Neural progenitor cell (in vitro differentiated cells): ENCODE results near the gene TNFRSF19. TPM values are rescaled to one million over a fixed set of nuclear protein-coding genes. Genes with fewer than 3 reads are reported as not detected.

Experiments used
- DNase-seq: peaks from one replicate; pipeline ENCODE4 v3.0.0-alpha.2; 2016; ENCODE audit warnings: low spot score
- H2AFZ ChIP-seq: fragments of 200-600 bp; sonication (generic); replicated peaks from 2 replicates; pipeline ENCODE4 v1.6.1; 2016; ENCODE audit warnings: antibody characterized with exemption
- H3F3A ChIP-seq: fragments of 200-600 bp; sonication (generic); 2 replicates; pipeline ENCODE4 v1.6.1; 2016; ENCODE audit warnings: antibody characterized with exemption, low read depth
- H3K27ac ChIP-seq: fragments of 200-600 bp; sonication (generic); 2 replicates; pipeline ENCODE4 v1.5.1; 2016; ENCODE audit warnings: mild to moderate bottlenecking
- H3K27me3 ChIP-seq: fragments of 200-600 bp; sonication (generic); 2 replicates; pipeline ENCODE4 v1.6.1; 2016; ENCODE audit warnings: mild to moderate bottlenecking, moderate library complexity
- H3K36me3 ChIP-seq: fragments of 200-600 bp; sonication (generic); 2 replicates; pipeline ENCODE4 v1.5.1; 2016
- H3K4me1 ChIP-seq: fragments of 200-600 bp; sonication (generic); 2 replicates; pipeline ENCODE4 v1.6.1; 2016; ENCODE audit warnings: mixed run types
- H3K4me2 ChIP-seq: fragments of 200-600 bp; sonication (generic); 2 replicates; pipeline ENCODE4 v1.6.1; 2016
- H3K4me3 ChIP-seq: fragments of 200-600 bp; sonication (generic); 2 replicates; pipeline ENCODE4 v1.5.1; 2016
- H3K79me2 ChIP-seq: fragments of 200-600 bp; sonication (generic); 2 replicates; pipeline ENCODE4 v1.6.1; 2016; ENCODE audit warnings: low read depth
- H3K9ac ChIP-seq: fragments of 200-600 bp; sonication (generic); 2 replicates; pipeline ENCODE4 v1.6.1; 2016
- H3K9me3 ChIP-seq: fragments of 200-600 bp; sonication (generic); 2 replicates; pipeline ENCODE4 v1.5.1; 2016; ENCODE audit warnings: low read depth
- H4K20me1 ChIP-seq: fragments of 200-600 bp; sonication (generic); 2 replicates; pipeline ENCODE4 v1.6.1; 2016; ENCODE audit warnings: low read depth
- H3K27ac Mint-ChIP-seq: 3 replicates; pipeline ENCODE4 v1.8.0; 2021; ENCODE audit warnings: mixed read lengths
- H3K27me3 Mint-ChIP-seq: 2 replicates; pipeline ENCODE4 v1.8.0; 2022; ENCODE audit warnings: low read depth, mild to moderate bottlenecking, inconsistent platforms, moderate library complexity, mixed read lengths; ENCODE audit not compliant: insufficient read depth
- H3K36me3 Mint-ChIP-seq: 3 replicates; pipeline ENCODE4 v1.8.0; 2021; ENCODE audit warnings: mixed read lengths
- H3K4me1 Mint-ChIP-seq: 3 replicates; pipeline ENCODE4 v1.8.0; 2021; ENCODE audit warnings: mixed read lengths
- H3K4me3 Mint-ChIP-seq: 3 replicates; pipeline ENCODE4 v1.8.0; 2021; ENCODE audit warnings: mild to moderate bottlenecking, moderate library complexity, mixed read lengths
- H3K9me3 Mint-ChIP-seq: 3 replicates; pipeline ENCODE4 v1.8.0; 2020; ENCODE audit warnings: mixed read lengths
- CTCF ChIP-seq: fragments of 200-600 bp; sonication (generic); IDR thresholded peaks from 2 replicates; pipeline ENCODE4 v1.5.1; 2017; ENCODE audit warnings: antibody characterized with exemption, mild to moderate bottlenecking
- EZH2 ChIP-seq: fragments of 200-600 bp; sonication (generic); IDR thresholded peaks from 2 replicates; pipeline ENCODE4 v1.6.1; 2017; ENCODE audit warnings: antibody characterized with exemption, mild to moderate bottlenecking, moderate library complexity
- EZH2phosphoT487 ChIP-seq: fragments of 200-600 bp; sonication (generic); IDR thresholded peaks from 2 replicates; pipeline ENCODE4 v1.6.1; 2017; ENCODE audit warnings: antibody characterized with exemption
- total RNA-seq: library from RNA; depleted of rRNA; stranded (reverse); fragments of >200 nt; gene quantifications from 2 replicates; pipeline ENCODE4 v1.2.3, GENCODE V29; 2015; ENCODE audit warnings: low replicate concordance

The TNFRSF19 gene
- total RNA-seq, 1 donor from 2014 or later = 31.7 TPM

DNA sequence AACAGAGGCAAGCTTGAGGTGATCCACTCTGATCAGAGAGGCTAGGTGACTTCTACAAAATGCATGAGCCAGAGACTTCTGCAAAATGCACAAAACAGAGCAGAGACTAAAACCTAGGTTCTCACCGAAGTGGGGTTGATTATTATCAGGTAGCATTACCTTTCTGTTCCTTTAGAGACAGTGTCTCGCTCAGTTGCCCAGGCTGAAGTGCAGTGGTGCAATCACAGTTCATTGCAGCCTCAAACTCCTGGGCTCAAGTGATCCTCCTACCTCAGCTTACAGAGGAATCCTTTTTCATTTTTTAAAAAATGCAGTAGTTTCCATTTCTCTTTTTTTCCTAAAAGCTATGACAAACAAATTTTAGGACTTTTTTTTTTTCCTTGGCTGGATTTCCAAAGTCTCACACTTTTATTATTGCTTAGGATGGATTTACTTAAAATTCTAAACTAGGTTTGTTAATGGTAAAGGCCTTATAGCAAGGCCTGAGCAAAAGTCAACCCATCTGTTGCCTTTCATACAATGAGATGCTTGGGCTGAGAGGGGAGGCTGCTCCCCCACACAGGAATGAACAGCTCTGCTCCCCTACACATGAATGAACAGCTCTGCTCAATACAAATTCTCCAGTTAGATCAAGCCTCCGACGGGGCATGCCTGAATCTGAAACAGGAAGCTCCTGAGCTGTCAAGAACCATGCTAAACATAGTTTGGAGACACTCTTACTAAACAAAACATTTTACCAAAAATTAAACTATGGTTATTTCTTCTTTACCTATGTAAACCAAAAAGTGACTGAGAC lies 18.8 kb upstream of the TNFRSF19 start:
- H3K4me2 ChIP-seq = no peak overlapping the region
- no peak overlapping the region for H3K4me3 ChIP-seq
- no peak overlapping the region for H3K27ac ChIP-seq
- no peaks in the 10 kb centered on the region for H3K36me3 ChIP-seq
- Mint-ChIP-seq H3K4me3 (no peak overlapping the region), H3K4me1 (peaks cover 8% of the 10 kb centered on the region), H3K36me3 (no peaks in the 10 kb centered on the region), H3K27me3 (no peaks in the 10 kb centered on the region), H3K9me3 (no peaks in the 10 kb centered on the region), H3K27ac (no peak overlapping the region)
- no peaks in the 10 kb centered on the region for H4K20me1 ChIP-seq
- peak; percentile 38 for DNase-seq
- peaks cover 14% of the 10 kb centered on the region for H3K4me1 ChIP-seq
- H3F3A ChIP-seq = no peaks in the 10 kb centered on the region
- no peaks in the 10 kb centered on the region for H3K79me2 ChIP-seq
- peak overlapping the region; percentile 14 for H2AFZ ChIP-seq
- H3K9ac ChIP-seq = no peak overlapping the region
- peaks cover 16% of the 10 kb centered on the region for H3K27me3 ChIP-seq
- no peaks in the 10 kb centered on the region for H3K9me3 ChIP-seq
- TF ChIP-seq CTCF (no peak), EZH2phosphoT487 (no peak), EZH2 (no peak)

GRCh38 chr13:23552171-23552570 lies 18.0 kb upstream of the TNFRSF19 start:
- no peaks in the 10 kb centered on the region for H4K20me1 ChIP-seq
- H3K79me2 ChIP-seq = no peaks in the 10 kb centered on the region
- TF ChIP-seq CTCF (no peak), EZH2phosphoT487 (no peak), EZH2 (no peak)
- H3K4me1 ChIP-seq = peaks cover 14% of the 10 kb centered on the region
- H3K27me3 Mint-ChIP-seq = no peaks in the 10 kb centered on the region
- H3K27me3 ChIP-seq = peaks cover 8% of the 10 kb centered on the region
- H3K36me3 Mint-ChIP-seq = no peaks in the 10 kb centered on the region
- H3K4me3 ChIP-seq = no peak overlapping the region
- H3F3A ChIP-seq = no peaks in the 10 kb centered on the region
- H3K4me2 ChIP-seq = no peak overlapping the region
- no peak overlapping the region for H3K9ac ChIP-seq
- DNase-seq = no peak
- H3K27ac Mint-ChIP-seq = no peak overlapping the region
- no peak overlapping the region for H3K27ac ChIP-seq
- H3K4me3 Mint-ChIP-seq = no peak overlapping the region
- peaks cover 8% of the 10 kb centered on the region for H3K4me1 Mint-ChIP-seq
- peak overlapping the region; percentile 14 for H2AFZ ChIP-seq
- H3K9me3 ChIP-seq = no peaks in the 10 kb centered on the region
- H3K9me3 Mint-ChIP-seq = no peaks in the 10 kb centered on the region
- no peaks in the 10 kb centered on the region for H3K36me3 ChIP-seq

GRCh38 chr13:23552661-23553060 lies 17.6 kb upstream of the TNFRSF19 start:
- H3F3A ChIP-seq = no peaks in the 10 kb centered on the region
- Mint-ChIP-seq H3K4me3 (no peak overlapping the region), H3K9me3 (no peaks in the 10 kb centered on the region), H3K27me3 (no peaks in the 10 kb centered on the region), H3K4me1 (peaks cover 8% of the 10 kb centered on the region), H3K36me3 (no peaks in the 10 kb centered on the region), H3K27ac (no peak overlapping the region)
- H3K27ac ChIP-seq = no peak overlapping the region
- H3K36me3 ChIP-seq = no peaks in the 10 kb centered on the region
- H3K4me1 ChIP-seq = peaks cover 10% of the 10 kb centered on the region
- no peaks in the 10 kb centered on the region for H4K20me1 ChIP-seq
- H3K4me3 ChIP-seq = no peak overlapping the region
- no peak overlapping the region for H3K4me2 ChIP-seq
- H3K79me2 ChIP-seq = no peaks in the 10 kb centered on the region
- H3K9ac ChIP-seq = no peak overlapping the region
- H3K27me3 ChIP-seq = peaks cover 3% of the 10 kb centered on the region
- TF ChIP-seq EZH2 (no peak), CTCF (no peak), EZH2phosphoT487 (no peak)
- no peak for DNase-seq
- no peaks in the 10 kb centered on the region for H3K9me3 ChIP-seq
- H2AFZ ChIP-seq = no peak overlapping the region
